HG02610 (cell line): ENCODE data around the gene STS.
"Not testable (repeated sequence)": the region's sequence is repeated elsewhere in the genome, so short reads cannot be mapped to it uniquely, and the experiment has no call there.

ENCODE experiments used
- ATAC-seq: cut with Tn5 transposase; IDR thresholded peaks from one replicate; pipeline ENCODE4 v1.9.1; 2021; ENCODE audit warnings: mild to moderate bottlenecking, moderate library complexity; ENCODE audit not compliant: unreplicated experiment

The STS gene

GRCh38 chrX:7178859-7179258 lies 31.3 kb downstream of the STS start:
- not testable (repeated sequence) for ATAC-seq

- no peak for ATAC-seq
Measured at GRCh38 chrX:7179446-7179845, 31.9 kb downstream of the STS start.

- ATAC-seq, result no peak
Measured at GRCh38 chrX:7184816-7185215, 37.3 kb downstream of the STS start.

- ATAC-seq, result no peak
Measured at GRCh38 chrX:7188672-7189071, 41.2 kb downstream of the STS start.

GRCh38 chrX:7190157-7190556 lies 42.6 kb downstream of the STS start:
- ATAC-seq, result no peak

- no peak for ATAC-seq
Measured at GRCh38 chrX:7191681-7192110, 44.2 kb downstream of the STS start.

- no peak for ATAC-seq
Measured at GRCh38 chrX:7192871-7193270, 45.4 kb downstream of the STS start.

GRCh38 chrX:7194606-7195005 lies 47.1 kb downstream of the STS start:
- ATAC-seq, result no peak
